Muscle layer of duodenum (tissue), 2 donors: ENCODE data around the gene BPIFB6.

ENCODE experiments used
- H3K27ac ChIP-seq: one replicate; pipeline ENCODE4 v1.7.0; 2013; ENCODE audit warnings: mild to moderate bottlenecking, low read length
- H3K27me3 ChIP-seq: one replicate; pipeline ENCODE4 v1.7.0; 2013; ENCODE audit warnings: low read depth, mild to moderate bottlenecking, control low read depth, low read length
- H3K36me3 ChIP-seq, 2 donors: one replicate each; pipeline ENCODE4 v1.7.0; 2013; ENCODE audit warnings: low read length in 2 of 2, control low read depth in 1 of 2, mild to moderate bottlenecking in 1 of 2; ENCODE audit not compliant: insufficient read depth in 2 of 2, control insufficient read depth in 1 of 2
- H3K4me1 ChIP-seq, 2 donors: one replicate each; pipeline ENCODE4 v1.7.0; 2013; ENCODE audit warnings: low read length in 2 of 2, mild to moderate bottlenecking in 2 of 2, control low read depth in 1 of 2, moderate library complexity in 1 of 2; ENCODE audit not compliant: insufficient read depth in 2 of 2, control insufficient read depth in 1 of 2
- H3K4me3 ChIP-seq, 2 donors: one replicate each; pipeline ENCODE4 v1.7.0; 2013; ENCODE audit warnings: low read length in 2 of 2, low read depth in 1 of 2, mild to moderate bottlenecking in 1 of 2
- H3K9me3 ChIP-seq, 2 donors: one replicate each; pipeline ENCODE4 v1.7.0; 2013; ENCODE audit warnings: low read length in 2 of 2, control low read depth in 1 of 2, mild to moderate bottlenecking in 1 of 2; ENCODE audit not compliant: control insufficient read depth in 1 of 2
- donor health status: healthy.

BPIFB6 gene

GRCh38 chr20:33020278-33021161 is 10.9 kb upstream of the BPIFB6 start:
- Histone ChIP-seq H3K27me3 (no peaks in the 10 kb centered on the region), H3K9me3 (no peaks in the 10 kb centered on the region), H3K4me1 (no peaks in the 10 kb centered on the region), H3K4me3 (no peak overlapping the region), H3K27ac (no peak overlapping the region), H3K36me3 (no peaks in the 10 kb centered on the region)

- Histone ChIP-seq H3K27me3 (no peaks in the 10 kb centered on the region), H3K36me3 (no peaks in the 10 kb centered on the region), H3K9me3 (no peaks in the 10 kb centered on the region), H3K27ac (no peak overlapping the region), H3K4me1 (no peaks in the 10 kb centered on the region), H3K4me3 (no peak overlapping the region)
Measured at GRCh38 chr20:33021879-33022278, 9.6 kb upstream of the BPIFB6 start.

- Histone ChIP-seq H3K4me1 (no peaks in the 10 kb centered on the region), H3K27ac (no peak overlapping the region), H3K4me3 (no peak overlapping the region), H3K27me3 (no peaks in the 10 kb centered on the region), H3K9me3 (no peaks in the 10 kb centered on the region), H3K36me3 (no peaks in the 10 kb centered on the region)
Measured at GRCh38 chr20:33022289-33022688, 9.2 kb upstream of the BPIFB6 start.

GRCh38 chr20:33022694-33023438 is 8.6 kb upstream of the BPIFB6 start:
- H3K4me3 ChIP-seq = no peak overlapping the region
- no peaks in the 10 kb centered on the region for H3K9me3 ChIP-seq
- H3K27me3 ChIP-seq = no peaks in the 10 kb centered on the region
- H3K27ac ChIP-seq = no peak overlapping the region
- no peaks in the 10 kb centered on the region for H3K36me3 ChIP-seq
- no peaks in the 10 kb centered on the region for H3K4me1 ChIP-seq

GRCh38 chr20:33023439-33024242 is 7.8 kb upstream of the BPIFB6 start:
- H3K36me3 ChIP-seq = no peaks in the 10 kb centered on the region
- H3K27me3 ChIP-seq = no peaks in the 10 kb centered on the region
- H3K4me1 ChIP-seq = no peaks in the 10 kb centered on the region
- H3K27ac ChIP-seq = no peak overlapping the region
- H3K9me3 ChIP-seq = no peaks in the 10 kb centered on the region
- no peak overlapping the region for H3K4me3 ChIP-seq

GRCh38 chr20:33024243-33024560 is 7.2 kb upstream of the BPIFB6 start:
- no peaks in the 10 kb centered on the region for H3K9me3 ChIP-seq
- H3K36me3 ChIP-seq = no peaks in the 10 kb centered on the region
- no peaks in the 10 kb centered on the region for H3K27me3 ChIP-seq
- no peak overlapping the region for H3K27ac ChIP-seq
- no peaks in the 10 kb centered on the region for H3K4me1 ChIP-seq
- H3K4me3 ChIP-seq = no peak overlapping the region

GRCh38 chr20:33024609-33025317 is 6.7 kb upstream of the BPIFB6 start:
- H3K9me3 ChIP-seq = no peaks in the 10 kb centered on the region
- H3K4me1 ChIP-seq = no peaks in the 10 kb centered on the region
- no peak overlapping the region for H3K27ac ChIP-seq
- H3K36me3 ChIP-seq = no peaks in the 10 kb centered on the region
- H3K27me3 ChIP-seq = no peaks in the 10 kb centered on the region
- no peak overlapping the region for H3K4me3 ChIP-seq

- H3K4me1 ChIP-seq = no peaks in the 10 kb centered on the region
- no peaks in the 10 kb centered on the region for H3K36me3 ChIP-seq
- H3K9me3 ChIP-seq = no peaks in the 10 kb centered on the region
- H3K27me3 ChIP-seq = no peaks in the 10 kb centered on the region
- H3K4me3 ChIP-seq = no peak overlapping the region
- H3K27ac ChIP-seq = no peak overlapping the region
Measured at GRCh38 chr20:33025318-33025876, 6.1 kb upstream of the BPIFB6 start.

- Histone ChIP-seq H3K4me1 (no peaks in the 10 kb centered on the region), H3K27me3 (no peaks in the 10 kb centered on the region), H3K9me3 (no peaks in the 10 kb centered on the region), H3K27ac (no peak overlapping the region), H3K4me3 (no peak overlapping the region), H3K36me3 (no peaks in the 10 kb centered on the region)
Measured at GRCh38 chr20:33026072-33026778, 5.2 kb upstream of the BPIFB6 start.
